NB4 (cell line): ENCODE measurements around the gene RFX6.

Experiments
- CTCF ChIP-seq: IDR thresholded peaks from one replicate; pipeline ENCODE4 v1.5.1; 2012; ENCODE audit warnings: low read depth, low read length
- MAX ChIP-seq: IDR thresholded peaks from 2 replicates; pipeline ENCODE4 v1.6.1; 2011; ENCODE audit warnings: low read depth, low read length
- POLR2A ChIP-seq: IDR thresholded peaks from 2 replicates; pipeline ENCODE4 v1.6.1; 2011; ENCODE audit warnings: mild to moderate bottlenecking; ENCODE audit not compliant: insufficient read length; ENCODE audit errors: extremely low read depth

GRCh38 chr6:116876107-116876506 lies 935 bp upstream of the RFX6 start:
- TF ChIP-seq CTCF, result no peak
- TF ChIP-seq MAX, result no peak
- no peak for TF ChIP-seq POLR2A
